Hematopoietic multipotent progenitor cell treated with erythropoietin and hydrocortisone succinate and interleukin-3 and kit ligand, for 4 days (in vitro differentiated cells): Measurements from ENCODE around the gene AMIGO3.
A peak's percentile ranks its signal among the peaks of the same experiment; 100 is the strongest.

Experiments
- DNase-seq: peaks from one replicate; pipeline ENCODE4 v3.0.0-alpha.2; 2015

Gene AMIGO3

GRCh38 chr3:49723628-49724551, 4.4 kb upstream of the AMIGO3 start, which contains the start of gene GMPPB:
Gene GMPPB (minus strand): TSS chr3:49723951. CDS start chr3:49723726, 225 bp downstream.
- peak; percentile 99 for DNase-seq

- DNase-seq = peak; percentile 76
Observed at GRCh38 chr3:49723296-49723627, 3.8 kb upstream of the AMIGO3 start.

- no peak for DNase-seq
Observed at GRCh38 chr3:49722896-49723295, 3.4 kb upstream of the AMIGO3 start.

GRCh38 chr3:49721896-49722781, 2.7 kb upstream of the AMIGO3 start:
- no peak for DNase-seq

GRCh38 chr3:49721596-49721895, 2.1 kb upstream of the AMIGO3 start:
- no peak for DNase-seq

GRCh38 chr3:49720855-49721595, 1.5 kb upstream of the AMIGO3 start:
- DNase-seq = no peak

GRCh38 chr3:49718858-49719213, 648 bp downstream of the AMIGO3 start:
- peak; percentile 65 for DNase-seq

- no peak for DNase-seq
Observed at GRCh38 chr3:49717959-49718857, 1.3 kb downstream of the AMIGO3 start.

GRCh38 chr3:49717211-49717958, 2.1 kb downstream of the AMIGO3 start:
- no peak for DNase-seq

- DNase-seq = no peak
Observed at GRCh38 chr3:49716691-49717210, 2.7 kb downstream of the AMIGO3 start.

GRCh38 chr3:49716169-49716568, 3.3 kb downstream of the AMIGO3 start:
- DNase-seq = no peak

GRCh38 chr3:49715611-49716121, 3.8 kb downstream of the AMIGO3 start:
- no peak for DNase-seq

- no peak for DNase-seq
Observed at GRCh38 chr3:49714728-49715550, 4.5 kb downstream of the AMIGO3 start.

GRCh38 chr3:49713336-49714105, 6.0 kb downstream of the AMIGO3 start:
- no peak for DNase-seq

GRCh38 chr3:49712631-49713317, 6.7 kb downstream of the AMIGO3 start:
- peak; percentile 41 for DNase-seq

- DNase-seq = no peak
Observed at GRCh38 chr3:49712166-49712565, 7.3 kb downstream of the AMIGO3 start.

- DNase-seq = peak; percentile 22
Observed at GRCh38 chr3:49711489-49711888, 8.0 kb downstream of the AMIGO3 start.

GRCh38 chr3:49709852-49710251, 9.6 kb downstream of the AMIGO3 start:
- no peak for DNase-seq

GRCh38 chr3:49707113-49707480, 12.4 kb downstream of the AMIGO3 start:
- DNase-seq = no peak
